HepG2 (cell line): ENCODE measurements around the gene DNASE2. TPM values are rescaled to one million over a fixed set of nuclear protein-coding genes. Genes with fewer than 3 reads are reported as not detected.
"Not testable (repeated sequence)": the region's sequence is repeated elsewhere in the genome, so short reads cannot be mapped to it uniquely, and the experiment has no call there.

Experiments used
- ATAC-seq: fragments of 200-7000 bp; cut with Tn5 transposase; 3 replicates; pipeline ENCODE4 v1.9.1; 2020; ENCODE audit warnings: mild to moderate bottlenecking, moderate library complexity
- BruUV-seq: library from RNA; stranded (reverse); fragments of 400-500 nt; replicated peaks from 2 replicates; lab custom pipeline; 2021; lab: Mats Ljungman, UMichigan
- CTCF ChIA-PET: fragments of 300-600 bp; formaldehyde crosslinking; extraction: SDS; loops from one replicate; lab custom pipeline; 2021; ENCODE audit warnings: low total read pairs, inconsistent platforms, low intra/inter-chr PET ratio; lab: Yijun Ruan, JAX
- POLR2A ChIA-PET: fragments of 350-600 bp; sonication (Branson Sonifier 250); formaldehyde crosslinking; loops from one replicate; lab custom pipeline; 2020; ENCODE audit warnings: antibody characterized with exemption, inconsistent platforms; lab: Yijun Ruan, JAX
- DNase-seq: peaks from one replicate; pipeline ENCODE4 v3.0.0-alpha.2; 2015; ENCODE audit warnings: low spot score
- FAIRE-seq: peaks from 3 replicates; lab custom pipeline; 2011; peaks lifted over from hg19 to GRCh38; lab: Jason Lieb, UNC
- H2AFZ ChIP-seq: one replicate; pipeline ENCODE4 v1.6.1; 2011; ENCODE audit warnings: low read length, inconsistent platforms
- H3K27ac ChIP-seq: fragments of 300-600 bp; 3 replicates; pipeline ENCODE4 v1.8.0; 2011; ENCODE audit warnings: mixed run types, mild to moderate bottlenecking, mixed read lengths, low read length, inconsistent platforms; ENCODE audit not compliant: insufficient read depth; ENCODE audit errors: extremely low read length
- H3K27me3 ChIP-seq, 2 experiments: fragments of 200-600 bp in 1 of 2; 2 replicates in 1 of 2; 3 replicates in 1 of 2; pipeline versions ENCODE4 v1.6.0 to v1.8.0; 2011; ENCODE audit warnings: low read length in 2 of 2, mild to moderate bottlenecking in 2 of 2, moderate library complexity in 2 of 2, inconsistent platforms in 1 of 2; ENCODE audit not compliant: insufficient read depth in 2 of 2, control insufficient read depth in 1 of 2
- H3K36me3 ChIP-seq, 2 experiments: fragments of 200-600 bp in 1 of 2; replicated peaks in 1 of 2; 2 replicates in 1 of 2; 3 replicates in 1 of 2; pipeline versions ENCODE4 v1.5.1 to v1.8.0; 2011; ENCODE audit warnings: low read length in 2 of 2, inconsistent platforms in 1 of 2; ENCODE audit not compliant: insufficient read depth in 2 of 2, control insufficient read depth in 1 of 2
- H3K4me1 ChIP-seq: 2 replicates; pipeline ENCODE4 v1.5.1; 2012; ENCODE audit warnings: low read length, inconsistent platforms; ENCODE audit not compliant: insufficient read depth
- H3K4me2 ChIP-seq: 2 replicates; pipeline ENCODE4 v1.6.0; 2011; ENCODE audit warnings: low read depth, low read length, inconsistent platforms
- H3K4me3 ChIP-seq, 3 experiments: fragments of 200-600 bp in 1 of 3; sonication (generic), shearing (Covaris generic) in 1 of 3; replicated peaks in 1 of 3; 2 replicates each; pipeline ENCODE4 v1.5.1; 2011 to 2016; ENCODE audit warnings: low read length in 3 of 3, inconsistent platforms in 2 of 3, low read depth in 2 of 3, mild to moderate bottlenecking in 2 of 3, control low read depth in 1 of 3, mixed read lengths in 1 of 3; ENCODE audit not compliant: insufficient read depth in 1 of 3
- H3K79me2 ChIP-seq: one replicate; pipeline ENCODE4 v1.6.1; 2011; ENCODE audit warnings: low read length, inconsistent platforms; ENCODE audit not compliant: insufficient read depth
- H3K9ac ChIP-seq: 2 replicates; pipeline ENCODE4 v1.6.0; 2011; ENCODE audit warnings: mild to moderate bottlenecking, low read depth, low read length, inconsistent platforms; ENCODE audit not compliant: insufficient read depth
- H3K9me3 ChIP-seq: 2 replicates; pipeline ENCODE4 v1.5.1; 2012; ENCODE audit warnings: mild to moderate bottlenecking, low read length
- H4K20me1 ChIP-seq: 2 replicates; pipeline ENCODE4 v1.6.0; 2011; ENCODE audit warnings: inconsistent platforms, mild to moderate bottlenecking, low read length, moderate library complexity; ENCODE audit not compliant: insufficient read depth
- ARNTL ChIP-seq: sonication (generic); formaldehyde crosslinking; IDR thresholded peaks from 2 replicates; pipeline ENCODE4 v1.4.0; 2020; ENCODE audit warnings: mild to moderate bottlenecking, missing genetic modification reagents
- DNMT1 ChIP-seq: sonication (generic); formaldehyde crosslinking; IDR thresholded peaks from 2 replicates; pipeline ENCODE4 v1.5.1; 2020; ENCODE audit warnings: mild to moderate bottlenecking, missing genetic modification reagents
- ISL2 ChIP-seq: sonication (generic); formaldehyde crosslinking; IDR thresholded peaks from 2 replicates; pipeline ENCODE4 v1.5.0; 2020; ENCODE audit warnings: missing genetic modification reagents
- MEIS1 ChIP-seq: sonication (generic); formaldehyde crosslinking; IDR thresholded peaks from 2 replicates; pipeline ENCODE4 v1.9.0; 2021; ENCODE audit warnings: mild to moderate bottlenecking, missing genetic modification reagents, moderate library complexity, borderline replicate concordance
- RAD21 ChIP-seq: fragments of 450-650 bp; formaldehyde crosslinking; IDR thresholded peaks from 2 replicates; pipeline ENCODE4 v1.5.0; 2020; ENCODE audit warnings: mild to moderate bottlenecking
- SNAPC2 ChIP-seq: sonication (generic); formaldehyde crosslinking; IDR thresholded peaks from 2 replicates; pipeline ENCODE4 v1.8.1; 2022; ENCODE audit warnings: mild to moderate bottlenecking, missing genetic modification reagents
- THYN1 ChIP-seq: sonication (generic); formaldehyde crosslinking; IDR thresholded peaks from 2 replicates; pipeline ENCODE4 v1.8.1; 2023; ENCODE audit warnings: low read depth, mild to moderate bottlenecking, moderate library complexity, missing genetic modification reagents, borderline replicate concordance
- USF2 ChIP-seq, 2 experiments: sonication (generic) in 1 of 2; formaldehyde crosslinking in 1 of 2; IDR thresholded peaks; 2 replicates each; pipeline versions ENCODE4 v1.5.1 to v1.6.1; 2011 to 2020; ENCODE audit warnings: borderline replicate concordance in 1 of 2, low read depth in 1 of 2, low read length in 1 of 2, mild to moderate bottlenecking in 1 of 2, missing genetic modification reagents in 1 of 2, moderate library complexity in 1 of 2
- ZBTB21 ChIP-seq: sonication (generic); formaldehyde crosslinking; IDR thresholded peaks from 2 replicates; pipeline ENCODE4 v1.4.0; 2020; ENCODE audit warnings: missing genetic modification reagents
- ZNF646 ChIP-seq: sonication (generic); formaldehyde crosslinking; IDR thresholded peaks from 2 replicates; pipeline ENCODE4 v1.9.0; 2021; ENCODE audit warnings: mild to moderate bottlenecking, missing genetic modification reagents
- WGBS: methylation state at CpG from one replicate; pipeline ENCODE4 v1.1.6; 2017; ENCODE audit warnings: low lambda C conversion rate; 5-methylcytosine and 5-hydroxymethylcytosine counted together
- in situ Hi-C: cut with HindIII; loops from 2 replicates; pipeline ENCODE4 v1.10.0; 2017; ENCODE audit warnings: low pct_unique_long_range_greater_than_20kb; ENCODE audit not compliant: extremely low pct_ligation_motif_present
- intact Hi-C: fragments of 100-400 bp; cut with micrococcal nuclease; formaldehyde crosslinking; loops from one replicate; pipeline ENCODE4 v1.10.0; 2022; ENCODE audit not compliant: unreplicated experiment
- polyA plus RNA-seq, 8 experiments: library from polyadenylated mRNA; depleted of rRNA in 3 of 8; stranded (reverse) in 7 of 8; unstranded in 1 of 8; fragments of >200 nt; fragmentation: Illumina TruSeq in 4 of 8; extraction: Trizol in 4 of 8; gene quantifications; 2 replicates each; pipeline versions ENCODE4 v1.2.1 to v1.2.3, GENCODE V29; 2011 to 2016; ENCODE audit warnings: low read depth in 4 of 8, missing spikeins in 1 of 8, mixed read lengths in 1 of 8; ENCODE audit not compliant: insufficient read depth in 1 of 8
- total RNA-seq, 5 experiments: library from RNA; depleted of rRNA; stranded (reverse); fragments of >200 nt; fragmentation: Illumina TruSeq; extraction: Trizol; gene quantifications; 2 replicates each; pipeline ENCODE4 v1.2.3, GENCODE V29; 2016; ENCODE audit warnings: low read depth in 1 of 5

DNASE2 gene
- total and polyA plus RNA-seq, 2 of the 13 experiments (the other 11 are each of a cell fraction or from before 2014, with no cell fraction given) = 7.5 to 16.2 TPM

DNA sequence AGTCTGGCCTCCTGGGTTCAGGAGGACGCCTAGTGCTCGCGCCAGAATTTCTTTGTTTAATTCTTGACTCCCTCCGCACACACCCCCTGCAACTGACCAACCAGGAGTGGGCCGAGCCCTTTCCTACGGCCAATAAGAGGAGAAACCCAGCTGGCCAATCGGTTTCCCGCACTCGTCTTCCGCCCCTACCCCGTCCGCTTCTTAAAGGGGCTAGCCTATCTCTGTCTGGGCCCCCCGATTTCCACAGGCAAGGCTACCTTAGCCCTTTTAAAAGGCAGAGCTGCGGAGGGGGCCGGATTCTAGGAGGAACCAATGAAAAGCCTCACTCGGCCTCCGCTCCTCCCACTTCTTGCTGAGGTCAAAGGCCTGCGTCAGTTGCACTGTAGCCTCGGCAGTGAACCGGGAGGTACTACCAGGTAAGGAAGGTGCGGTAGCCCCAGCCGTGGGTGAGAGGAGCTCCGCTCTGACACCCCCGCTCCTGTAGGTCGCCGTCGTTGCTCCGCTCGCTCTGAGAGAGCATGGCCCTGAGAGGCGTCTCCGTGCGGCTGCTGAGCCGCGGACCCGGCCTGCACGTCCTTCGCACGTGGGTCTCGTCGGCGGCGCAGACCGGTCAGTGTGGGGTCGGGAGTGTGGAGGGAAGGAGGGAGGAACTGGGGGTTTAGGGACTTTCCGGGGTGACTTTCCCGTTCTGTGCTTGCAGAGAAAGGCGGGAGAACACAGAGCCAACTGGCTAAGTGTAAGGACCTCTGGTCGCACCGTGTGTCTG lies 9.7 kb upstream of the DNASE2 start, which contains the start of gene GCDH (continued):
- TF ChIP-seq THYN1 (CRISPR knock-in tag) (no peak), MEIS1 (CRISPR knock-in tag) (no peak), USF2 (IDR thresholded peaks at IDR 0.05; ENCODE audit: low read depth, low read length) (no peak), USF2 (CRISPR knock-in tag; IDR thresholded peaks at IDR 0.05; ENCODE audit: borderline replicate concordance) (0 out of 2 replicates have a peak, but pooled peaks have one; percentile 45), SNAPC2 (CRISPR knock-in tag) (no peak), ZBTB21 (CRISPR knock-in tag) (peak; percentile 51; the same call in 1 of the 2 replicates), ISL2 (no peak)

DNA sequence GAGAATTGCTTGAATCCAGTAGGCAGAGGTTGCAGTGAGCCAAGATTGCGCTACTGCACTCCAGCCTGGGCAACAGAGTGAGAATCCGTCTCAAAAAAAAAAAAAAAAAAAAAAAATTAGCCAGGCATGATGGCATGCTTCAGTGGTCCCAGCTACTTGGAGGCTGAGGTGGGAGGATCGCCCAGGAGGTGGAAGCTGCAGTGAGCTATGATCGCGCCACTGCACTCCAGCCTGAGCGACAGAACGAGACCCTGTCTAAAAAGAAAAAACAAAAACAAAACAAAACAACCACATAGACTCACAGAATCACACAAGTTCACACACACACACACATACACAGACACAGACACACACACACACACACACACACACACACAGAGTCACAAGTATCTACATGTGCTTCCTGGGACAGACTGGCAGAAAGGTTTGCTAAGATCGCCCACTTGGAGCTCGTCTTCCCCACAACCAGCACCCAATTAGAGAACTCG lies 9.1 kb upstream of the DNASE2 start:
- in situ Hi-C loops, ATAC-seq, FAIRE-seq, H4K20me1 ChIP-seq, H3K79me2 ChIP-seq, H3K9me3 ChIP-seq, BruUV-seq, intact Hi-C loops, DNase-seq, CTCF ChIA-PET, H2AFZ ChIP-seq: not testable (repeated sequence)
- Histone ChIP-seq H3K9ac (0 out of 2 replicates have a peak overlapping the region, but pooled peaks have one; percentile 36), H3K4me3 (peak overlapping the region in 2 of 3 experiments; percentile 39 to 68; a peak in 4 of 6 replicates), H3K27me3 (peaks cover 0 to 18% of the 10 kb centered on the region in 2 experiments; a peak in 3 of 5 replicates), H3K4me1 (peaks cover 46% of the 10 kb centered on the region), H3K4me2 (peak overlapping the region; percentile 96), H3K36me3 (peaks cover 6 to 13% of the 10 kb centered on the region in 2 experiments; a peak in 4 of 5 replicates), H3K27ac (peak overlapping the region; percentile 54)
- 47% methylated on average over 9 of the region's 10 CpGs for WGBS
- POLR2A ChIA-PET = interaction anchor here (0.6 to 2.2 kb wide), 18 partner anchors 10 to 1142 kb away, joined by 3 to 26 read pairs (median 6); partner anchors contain the start of genes DNASE2, FARSA, GADD45GIP1 and JUNB
- TF ChIP-seq ARNTL (CRISPR knock-in tag) (peak; percentile 42; the same call in 1 of the 2 replicates), RAD21 (CRISPR knock-in tag) (0 out of 2 replicates have a peak, but pooled peaks have one; percentile 9), DNMT1 (0 out of 2 replicates have a peak, but pooled peaks have one; percentile 13), ZNF646 (peak; percentile 73; the same call in 1 of the 2 replicates)
